Activated gamma-delta T cell treated with anti-CD3 and anti-CD28 coated beads, Interleukin-2, amount 50 U/mL, for 16 hours (primary cell): Measurements from ENCODE around the gene SETD2.
"Not testable (repeated sequence)": the region's sequence is repeated elsewhere in the genome, so short reads cannot be mapped to it uniquely, and the experiment has no call there.

ENCODE experiments used
- DNase-seq: peaks from one replicate; pipeline ENCODE4 v3.0.0-alpha.2; 2020; ENCODE audit warnings: low read depth

SETD2 gene

GRCh38 chr3:47098910-47099309, 65.0 kb downstream of the SETD2 start:
- no peak for DNase-seq

DNA sequence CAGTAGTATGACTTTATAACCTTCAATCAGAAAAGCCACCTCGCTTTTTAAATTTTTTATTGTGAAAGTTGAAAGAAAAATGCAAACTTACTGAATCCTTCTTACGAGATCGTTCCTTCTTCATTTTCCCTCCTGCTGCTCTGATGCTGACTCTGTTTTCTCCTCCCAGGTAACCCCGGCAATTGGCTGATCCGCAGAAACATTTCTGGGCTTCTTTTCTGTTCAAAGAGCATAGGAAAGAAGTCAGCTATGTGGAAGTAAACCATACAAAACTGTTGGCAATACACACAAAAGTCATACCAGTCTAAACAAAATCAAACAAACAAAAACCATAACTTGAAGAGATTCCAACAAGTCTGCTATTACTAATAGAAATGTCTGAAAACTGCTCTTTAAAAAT, 66.0 kb downstream of the SETD2 start:
- DNase-seq: no peak

GRCh38 chr3:47096959-47097358, 67.0 kb downstream of the SETD2 start:
- DNase-seq: no peak

DNA sequence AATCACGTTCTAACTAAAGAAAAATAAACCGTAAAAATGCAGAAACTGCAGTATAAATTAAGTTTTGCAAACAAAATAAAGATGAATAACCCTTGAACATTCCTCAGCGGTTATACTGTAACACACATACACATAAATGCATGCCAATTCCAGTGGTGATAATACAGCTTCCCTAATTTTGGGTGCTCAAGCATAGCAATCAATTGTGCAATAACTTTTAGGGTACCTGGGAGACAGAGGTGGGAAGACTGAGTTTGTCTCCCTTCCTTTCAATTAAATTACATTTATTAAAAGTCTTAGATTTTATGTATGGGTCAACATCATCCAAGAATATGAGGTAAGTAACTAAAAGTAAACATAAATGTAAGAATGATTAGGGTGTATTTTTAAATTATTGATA, 71.8 kb downstream of the SETD2 start:
- DNase-seq: no peak

- no peak for DNase-seq
Observed at GRCh38 chr3:47089630-47090029, 74.3 kb downstream of the SETD2 start.

- no peak for DNase-seq
Observed at GRCh38 chr3:47086071-47086470, 77.8 kb downstream of the SETD2 start.

GRCh38 chr3:47083786-47084185, 80.1 kb downstream of the SETD2 start:
- no peak for DNase-seq

- DNase-seq: no peak
Observed at GRCh38 chr3:47082519-47082918, 81.4 kb downstream of the SETD2 start.

DNA sequence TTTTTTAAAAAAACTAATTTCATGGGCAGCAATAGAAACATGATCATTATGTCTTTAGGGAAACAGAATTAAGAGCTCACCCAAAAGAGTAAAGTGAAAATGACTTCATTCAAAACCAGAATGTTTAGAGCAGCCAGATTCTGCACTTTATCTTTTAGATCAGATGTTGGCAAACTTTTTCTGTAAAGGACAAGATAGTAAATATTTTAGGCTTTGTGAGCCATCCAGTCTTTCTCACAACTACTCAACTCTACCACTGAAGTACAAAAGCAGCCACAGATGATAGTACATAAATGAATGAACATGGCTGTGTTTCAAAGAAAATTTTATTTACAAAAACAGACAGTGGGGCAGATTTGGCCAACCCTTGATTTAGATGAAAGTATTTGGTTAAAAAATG, 84.5 kb downstream of the SETD2 start:
- DNase-seq: no peak

- no peak for DNase-seq
Observed at GRCh38 chr3:47073685-47074084, 90.2 kb downstream of the SETD2 start.

DNA sequence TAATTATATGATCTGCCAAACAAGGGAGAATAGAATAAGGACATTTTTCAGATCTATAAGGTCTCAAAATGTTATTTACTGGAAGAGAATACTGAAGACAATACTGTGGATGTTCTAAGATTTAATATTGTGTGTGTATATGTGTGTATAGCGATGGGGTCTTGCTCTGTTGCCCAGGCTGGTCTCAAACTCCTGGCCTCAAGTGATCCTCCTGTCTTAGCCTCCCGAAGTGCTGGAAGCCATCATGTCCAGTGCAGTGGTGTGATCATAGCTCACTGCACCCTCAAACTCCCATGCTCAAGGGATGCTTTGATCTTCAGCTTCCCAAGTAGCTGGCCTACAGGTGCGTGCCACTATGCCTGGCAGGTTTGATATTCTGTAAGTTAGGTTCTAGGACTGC, 93.1 kb downstream of the SETD2 start:
- DNase-seq: no peak

DNA sequence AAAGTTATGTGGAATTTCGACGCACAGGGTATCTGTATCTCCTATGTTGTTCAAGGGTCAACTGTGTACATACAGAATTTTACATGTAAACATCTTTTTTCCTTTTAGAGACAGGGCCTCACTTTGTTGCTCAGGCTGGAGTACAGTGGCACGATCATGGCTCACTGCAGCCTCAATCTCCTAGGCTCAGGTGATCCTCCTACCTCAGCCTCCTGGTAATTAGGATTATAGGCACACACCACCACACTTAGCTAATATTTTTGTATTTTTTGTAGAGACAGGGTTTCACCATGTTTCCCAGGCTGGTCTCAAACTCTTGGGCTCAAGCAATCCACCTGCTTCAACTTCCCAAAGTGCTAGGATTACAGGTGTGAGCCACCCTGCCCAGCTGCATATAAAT, 97.7 kb downstream of the SETD2 start:
- not testable (repeated sequence) for DNase-seq

DNA sequence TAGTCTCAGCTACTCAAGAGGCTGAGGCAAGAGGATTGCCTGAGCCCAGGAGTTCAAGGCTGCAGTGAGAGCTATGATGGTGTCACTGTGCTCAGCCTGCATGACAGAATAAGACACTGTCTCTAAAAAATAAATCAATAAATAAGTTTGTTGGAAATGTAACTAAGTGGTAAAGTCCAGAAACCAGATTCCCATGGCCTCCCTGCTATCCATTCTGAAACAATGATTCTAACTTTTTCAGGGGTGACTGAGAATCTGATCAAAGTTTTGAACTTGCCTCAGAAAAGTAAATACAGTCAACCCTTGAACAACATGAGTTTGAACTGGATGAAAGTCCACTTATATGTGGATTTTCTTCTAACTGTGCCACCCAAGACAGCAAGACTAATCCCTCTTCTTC, 98.2 kb downstream of the SETD2 start:
- no peak for DNase-seq

DNA sequence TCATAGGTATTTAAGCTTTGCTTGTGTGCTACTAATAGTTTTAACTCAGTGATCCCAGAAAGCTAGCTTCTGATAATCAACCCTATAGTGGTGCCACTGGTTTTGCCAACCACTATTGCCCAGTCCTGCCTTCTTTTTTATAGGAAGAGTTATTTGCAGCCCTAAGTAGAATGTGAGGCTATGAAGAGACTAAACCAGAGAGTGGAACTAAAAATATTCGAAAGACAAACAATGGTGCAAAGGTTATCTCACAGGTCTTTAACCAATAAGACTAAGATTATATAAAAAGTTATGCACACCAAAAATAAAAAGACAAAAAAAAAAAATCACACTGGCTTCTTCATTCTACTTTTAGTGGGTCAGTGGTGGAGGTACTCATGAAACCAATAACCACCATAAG, 98.9 kb downstream of the SETD2 start:
- no peak for DNase-seq

DNA sequence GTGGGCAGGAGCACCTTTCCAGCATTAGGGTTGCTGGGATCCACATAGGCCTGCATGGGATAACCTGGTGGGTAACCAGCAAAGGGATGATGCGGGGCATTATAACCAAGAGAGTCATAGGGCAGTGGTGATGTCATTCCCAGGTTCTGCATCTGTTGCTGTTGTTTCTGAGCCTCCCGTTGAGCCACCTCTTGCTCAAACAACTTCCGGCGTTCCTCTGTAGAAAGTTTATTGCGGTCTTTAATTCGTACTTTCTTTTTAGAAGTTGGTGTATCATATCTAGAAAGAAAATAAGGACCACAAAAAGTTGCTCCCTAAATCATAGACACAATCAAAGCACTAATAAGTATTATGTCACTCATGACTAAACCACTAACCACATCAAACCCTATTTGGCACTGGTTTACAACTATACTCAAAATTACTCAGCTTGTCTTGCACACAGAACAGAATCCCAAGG, 106.7 kb downstream of the SETD2 start:
- DNase-seq: peak; percentile 39

DNA sequence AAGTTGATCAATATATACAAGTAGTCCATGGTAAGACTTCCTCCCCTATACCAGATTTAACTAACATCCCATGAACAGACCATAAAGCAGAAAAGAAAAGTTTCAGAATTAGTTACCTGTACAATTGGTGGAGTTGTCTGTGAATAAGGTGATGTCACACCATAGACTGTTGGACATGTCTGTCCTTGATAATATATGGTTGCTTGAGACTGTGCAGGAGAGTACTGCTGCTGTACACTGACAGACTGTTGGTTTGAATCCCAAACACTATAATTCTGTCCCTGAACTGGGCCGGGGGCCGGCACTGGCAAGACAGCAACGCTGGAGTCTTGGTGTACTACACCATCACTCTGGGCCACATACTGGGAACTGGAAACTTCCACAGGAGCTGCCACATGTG, 107.2 kb downstream of the SETD2 start:
- DNase-seq: no peak

DNA sequence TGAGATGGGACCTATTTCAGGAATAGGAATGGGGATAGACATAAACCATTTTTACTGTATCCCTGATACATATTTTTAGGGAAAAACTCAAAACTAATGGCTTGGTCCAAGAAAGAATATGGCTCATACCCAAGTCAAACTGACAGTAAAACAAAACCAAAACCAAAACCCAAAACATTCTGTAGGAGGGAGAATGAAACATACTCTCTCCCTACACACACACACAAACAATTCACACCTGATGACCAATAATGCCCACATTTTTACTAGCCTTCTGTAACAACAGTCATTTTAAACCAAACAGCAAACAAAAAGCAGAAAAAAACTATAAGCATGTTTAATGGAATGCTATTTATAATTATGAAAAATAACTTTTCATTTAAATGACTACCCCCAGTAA, 109.5 kb downstream of the SETD2 start:
- no peak for DNase-seq

GRCh38 chr3:47047673-47048072, 116.2 kb downstream of the SETD2 start:
- no peak for DNase-seq

DNA sequence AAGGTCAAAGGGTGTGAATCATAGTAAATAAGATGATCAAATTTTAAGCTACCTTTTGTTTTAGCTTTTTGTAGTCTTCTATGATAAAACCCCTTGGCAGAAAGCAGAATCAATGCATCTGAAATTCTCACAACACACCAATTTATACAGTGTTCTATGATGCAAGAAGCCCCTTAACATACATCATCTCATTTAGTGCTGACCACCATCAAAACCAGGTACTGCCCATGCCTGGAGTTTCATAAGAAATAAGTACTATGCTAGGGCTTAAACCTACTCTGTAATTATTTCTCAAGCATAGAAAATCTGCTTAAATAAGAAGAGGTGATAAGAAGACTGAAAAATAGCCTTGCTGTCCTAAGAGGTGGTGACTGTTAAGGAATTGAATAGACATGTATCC, 116.8 kb downstream of the SETD2 start:
- no peak for DNase-seq

- no peak for DNase-seq
Observed at GRCh38 chr3:47042231-47042791, 121.6 kb downstream of the SETD2 start.

GRCh38 chr3:47041114-47041513, 122.8 kb downstream of the SETD2 start:
- DNase-seq: no peak

DNA sequence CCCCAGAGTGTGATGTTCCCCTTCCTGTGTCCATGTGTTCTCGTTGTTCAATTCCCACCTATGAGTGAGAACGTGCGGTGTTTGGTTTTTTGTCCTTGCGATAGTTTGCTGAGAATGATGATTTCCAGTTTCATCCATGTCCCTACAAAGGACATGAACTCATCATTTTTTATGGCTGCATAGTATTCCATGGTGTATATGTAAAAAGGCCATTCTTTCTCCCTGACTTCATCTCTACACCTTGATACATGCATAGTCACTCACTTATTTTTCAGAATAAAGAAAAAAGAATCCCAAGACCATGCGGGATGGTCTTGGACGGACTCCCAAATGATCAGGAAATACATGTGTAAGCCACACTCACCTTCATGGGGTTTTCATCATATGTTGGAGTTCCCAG, 126.6 kb downstream of the SETD2 start:
- DNase-seq: not testable (repeated sequence)

GRCh38 chr3:47036145-47036544, 127.8 kb downstream of the SETD2 start:
- no peak for DNase-seq

DNA sequence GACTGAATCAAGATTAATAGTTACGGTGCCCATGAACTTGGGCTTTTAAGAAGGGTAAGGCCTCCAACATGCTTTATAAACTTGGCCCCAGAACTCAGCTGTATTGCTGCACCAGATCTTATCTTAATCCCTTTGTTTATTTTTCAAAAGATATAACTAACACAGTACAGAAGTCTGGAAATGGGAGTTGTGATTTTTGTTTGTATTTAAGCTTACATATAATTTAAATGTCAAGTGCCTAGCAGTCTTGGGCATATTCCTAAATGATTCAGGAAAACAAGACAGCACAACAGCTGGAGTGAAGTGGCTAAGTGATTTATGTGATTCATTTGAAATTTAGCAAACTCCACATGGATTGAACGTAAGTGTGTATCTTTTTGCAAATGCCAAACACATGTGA, 128.3 kb downstream of the SETD2 start:
- no peak for DNase-seq
